ENCODE results near the gene CTNNA2.

Gene CTNNA2

GRCh38 chr2:79789811-79790210 is 277.0 kb downstream of the CTNNA2 start:
- no peak for DNase-seq (ENCODE audit: low read depth in 2 of 2)

DNA sequence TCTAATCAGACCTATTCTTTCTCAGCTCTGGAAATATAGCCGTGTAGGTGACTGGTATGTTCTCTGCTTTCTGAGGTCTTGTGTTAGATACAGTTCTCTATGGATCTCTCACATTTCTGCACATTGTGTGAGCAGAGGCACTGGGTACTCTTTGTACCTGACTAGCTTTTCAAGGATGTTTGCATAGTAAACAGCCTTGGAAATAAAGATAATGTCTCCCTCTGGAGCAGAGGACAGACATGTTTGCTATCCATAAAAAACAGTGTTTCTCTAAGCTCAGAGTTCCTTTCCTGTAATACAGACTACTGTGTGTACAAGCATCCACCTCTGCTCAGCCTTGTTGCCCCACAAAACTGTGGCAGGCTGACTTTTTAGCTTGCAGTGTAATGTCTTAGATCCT is 279.2 kb downstream of the CTNNA2 start:
- DNase-seq (ENCODE audit: low read depth in 2 of 2): no peak

DNA sequence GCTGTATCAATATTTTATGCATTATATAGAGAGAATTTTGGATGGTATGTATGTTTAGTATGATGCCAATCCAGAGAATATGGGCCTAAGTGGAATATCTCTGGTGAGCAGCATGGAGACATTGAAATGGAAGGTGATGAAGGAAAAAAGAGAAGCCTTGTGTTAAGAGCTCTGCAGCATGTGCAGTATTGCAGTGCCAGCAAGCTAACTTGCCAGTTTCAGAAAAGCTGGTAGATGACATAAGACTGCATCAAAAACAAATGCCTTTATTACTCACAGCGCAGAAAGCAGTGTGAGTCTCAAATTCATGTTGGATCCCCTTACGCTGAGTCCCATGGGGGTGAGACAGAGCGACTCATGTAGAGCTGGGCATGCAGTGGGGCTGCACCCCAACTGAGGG is 280.2 kb downstream of the CTNNA2 start:
- no peak for DNase-seq (ENCODE audit: low read depth in 2 of 2)

DNA sequence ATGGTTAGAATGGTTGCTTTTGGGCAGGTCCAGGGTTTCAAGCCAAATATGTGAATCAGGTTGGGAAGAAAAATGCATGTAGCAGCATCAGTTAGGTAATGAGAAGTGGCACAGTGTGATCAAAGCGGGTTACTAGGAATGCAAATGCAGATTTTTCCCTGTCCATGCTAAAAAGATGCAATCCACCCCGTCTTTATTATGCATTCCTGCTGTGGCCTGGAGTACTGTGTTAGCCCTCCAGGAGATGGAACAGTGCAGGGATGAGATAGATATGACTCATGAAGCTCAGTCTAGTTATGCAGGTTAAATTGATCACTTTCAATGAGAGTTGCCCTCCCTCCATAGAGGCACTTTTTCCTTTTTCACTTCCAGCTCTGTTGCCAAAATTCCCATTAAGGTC is 283.8 kb downstream of the CTNNA2 start:
- DNase-seq (ENCODE audit: low read depth in 2 of 2): no peak

DNA sequence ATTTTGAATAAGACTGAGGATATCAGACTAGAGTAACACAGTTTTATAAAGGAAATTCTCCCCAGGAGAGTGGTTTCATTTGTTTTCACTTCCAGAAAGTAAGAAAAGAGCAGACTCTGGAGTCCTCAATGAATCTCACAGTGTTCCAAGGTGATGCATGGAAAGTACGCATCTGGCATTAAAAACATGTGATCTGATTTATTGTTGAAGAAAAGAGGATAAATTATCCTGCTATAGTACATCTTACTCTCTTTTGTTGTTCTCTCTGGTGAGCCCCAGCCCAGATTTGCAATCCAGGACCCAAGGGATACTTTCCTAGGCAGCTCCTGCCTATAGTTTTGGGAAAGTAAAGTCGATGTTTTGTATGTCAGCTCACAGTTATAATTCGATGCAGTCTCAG is 285.9 kb downstream of the CTNNA2 start:
- DNase-seq (ENCODE audit: low read depth in 2 of 2): no peak

DNA sequence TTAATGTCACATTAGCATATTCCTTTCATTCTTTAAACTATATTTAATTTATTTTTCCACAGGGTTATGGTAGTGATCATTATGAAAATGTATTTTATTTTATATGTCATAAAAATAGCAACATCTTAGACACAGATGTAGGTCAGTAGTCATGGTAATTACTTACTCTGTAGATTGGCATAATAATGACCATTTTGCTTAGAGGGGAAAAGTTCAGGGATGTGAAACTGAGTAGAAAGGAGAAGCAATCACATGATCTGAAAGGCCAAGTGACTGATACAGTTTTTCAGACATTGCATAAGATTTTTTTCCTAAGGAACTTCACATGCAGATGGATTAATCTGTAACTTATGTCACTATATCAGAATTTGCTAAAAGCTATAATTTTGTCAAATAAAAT is 286.9 kb downstream of the CTNNA2 start:
- DNase-seq (ENCODE audit: low read depth in 2 of 2): no peak

- no peak for DNase-seq (ENCODE audit: low read depth in 2 of 2)
Observed at GRCh38 chr2:79801082-79801481, 288.2 kb downstream of the CTNNA2 start.

- DNase-seq (ENCODE audit: low read depth in 2 of 2): no peak
Observed at GRCh38 chr2:79817288-79817687, 304.4 kb downstream of the CTNNA2 start.

DNA sequence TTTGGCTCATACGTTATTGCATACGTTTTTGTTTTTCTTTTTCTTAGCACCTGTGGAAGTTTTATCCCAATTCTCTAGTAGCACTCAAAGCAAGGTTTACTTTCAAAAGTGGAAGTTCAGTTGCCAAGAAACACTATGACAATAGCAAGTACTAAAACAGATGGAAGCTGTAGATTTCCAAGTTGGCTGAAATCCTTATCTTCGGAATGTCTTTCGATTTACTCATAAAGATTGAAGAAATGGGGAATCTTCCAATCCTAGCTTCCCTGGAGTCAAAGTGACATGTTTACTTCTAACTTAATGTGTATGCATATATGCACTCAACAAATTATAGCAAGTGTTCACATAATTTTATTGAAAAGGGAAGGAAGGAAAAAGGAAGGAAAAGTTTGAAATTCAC is 307.4 kb downstream of the CTNNA2 start:
- DNase-seq (ENCODE audit: low read depth in 2 of 2): no peak

DNA sequence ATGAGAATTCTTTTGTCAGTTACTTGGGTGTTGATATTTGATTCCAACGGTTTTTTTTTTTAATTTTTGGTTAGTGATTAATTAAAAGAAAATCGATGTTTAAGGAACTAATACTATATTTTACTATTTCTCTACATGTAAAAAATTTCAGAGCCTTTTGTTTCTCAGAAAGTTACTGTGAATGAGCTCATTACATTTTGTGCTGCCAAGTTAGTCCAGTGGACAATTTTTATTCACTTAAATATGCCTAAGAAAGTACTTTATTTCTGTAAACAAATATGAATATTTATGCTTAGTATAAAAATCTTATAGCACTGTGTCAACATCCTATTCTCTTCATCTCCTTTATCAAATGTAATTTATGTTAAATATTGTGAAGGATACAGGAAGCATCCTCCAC is 309.3 kb downstream of the CTNNA2 start:
- no peak for DNase-seq (ENCODE audit: low read depth in 2 of 2)

DNA sequence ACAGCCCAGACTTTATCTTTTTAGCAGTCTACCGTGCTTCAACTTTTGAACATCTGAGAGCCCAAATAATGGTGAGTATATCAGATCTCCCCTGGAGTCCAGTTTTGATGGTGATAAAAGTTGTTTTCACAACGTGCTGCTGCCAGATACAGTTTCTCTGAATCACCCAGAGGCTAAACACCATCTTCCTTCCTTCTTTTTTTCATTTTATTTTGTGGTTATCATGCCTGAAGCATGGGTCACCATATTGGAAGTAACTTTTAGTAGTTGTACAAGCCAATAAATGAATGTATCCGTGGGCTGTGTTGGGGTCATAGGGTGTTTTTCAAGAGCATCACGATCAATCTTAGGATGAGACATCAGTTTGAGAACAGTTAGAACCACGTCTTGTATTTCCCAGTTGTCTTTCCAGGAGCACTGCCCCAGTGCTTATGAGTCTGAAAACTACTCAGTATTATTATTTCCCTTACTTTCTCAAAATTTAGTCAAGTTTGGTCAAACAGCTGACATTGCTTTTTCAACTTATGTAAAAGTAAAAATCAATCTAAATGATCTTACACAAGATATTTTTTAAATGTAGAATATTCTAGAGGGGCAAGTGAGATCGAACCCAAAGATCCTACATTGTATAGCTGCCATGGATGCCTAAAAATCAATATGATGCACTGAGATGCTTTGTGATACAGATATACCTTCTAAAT is 311.4 kb downstream of the CTNNA2 start:
- no peak for DNase-seq (ENCODE audit: low read depth in 2 of 2)

GRCh38 chr2:79827881-79828280 is 315.0 kb downstream of the CTNNA2 start:
- no peak for DNase-seq (ENCODE audit: low read depth in 2 of 2)

DNA sequence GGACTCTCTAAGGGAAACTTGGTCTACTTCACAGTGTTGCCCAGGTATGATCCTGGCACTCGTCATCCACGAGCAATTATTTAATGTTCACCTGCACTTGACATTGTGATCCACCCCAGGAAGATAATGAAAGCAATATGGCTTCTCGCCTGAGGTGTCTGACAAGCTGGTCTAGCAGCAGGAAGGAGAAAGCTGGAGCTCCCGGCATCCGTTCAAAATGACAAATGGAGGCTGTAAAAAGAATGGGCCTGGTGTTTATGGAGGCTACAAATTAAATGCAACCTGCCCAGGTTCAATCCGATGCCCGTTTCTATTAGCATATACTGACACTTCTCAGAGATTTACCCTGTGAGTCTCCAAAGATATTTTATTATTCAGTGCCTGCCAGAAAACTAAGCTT is 317.6 kb downstream of the CTNNA2 start:
- DNase-seq (ENCODE audit: low read depth in 2 of 2): no peak

- no peak for DNase-seq (ENCODE audit: low read depth in 2 of 2)
Observed at GRCh38 chr2:79831961-79832360, 319.1 kb downstream of the CTNNA2 start.

DNA sequence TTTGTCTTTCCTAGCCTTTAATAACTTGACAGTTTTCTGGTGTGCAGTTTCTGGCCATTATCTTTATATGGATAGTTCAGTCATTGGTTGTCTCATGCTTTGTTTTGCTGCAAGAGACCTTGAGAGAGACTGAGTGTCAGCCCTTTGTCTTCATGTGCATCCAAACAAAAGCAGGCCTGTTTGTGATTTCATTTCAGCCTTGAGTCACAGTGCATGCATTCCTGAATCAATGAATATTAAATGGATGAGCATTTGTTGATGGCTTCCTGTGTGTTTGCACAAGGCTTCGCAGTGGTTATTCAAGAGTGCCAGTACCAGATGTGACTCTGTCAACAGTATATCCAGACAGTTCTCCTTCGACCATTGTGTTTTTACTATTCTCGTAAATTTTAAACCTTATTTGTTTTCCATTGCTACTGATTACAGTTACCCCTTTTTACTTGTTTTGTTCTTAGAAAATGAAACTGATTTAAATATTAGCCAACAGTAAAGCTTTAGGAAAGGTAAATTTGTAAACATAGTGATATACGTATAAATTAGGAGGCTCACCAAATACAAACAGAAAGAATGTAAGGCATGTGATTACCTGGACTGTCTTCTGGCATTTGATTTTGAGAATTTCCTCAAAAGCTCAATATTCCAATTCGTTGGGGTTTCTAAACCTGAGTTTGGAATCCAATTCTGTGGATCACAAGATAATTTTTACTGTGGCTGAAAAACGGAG is 319.8 kb downstream of the CTNNA2 start:
- no peak for DNase-seq (ENCODE audit: low read depth in 2 of 2)

- DNase-seq (ENCODE audit: low read depth in 2 of 2): no peak
Observed at GRCh38 chr2:79833235-79833878, 320.5 kb downstream of the CTNNA2 start.

GRCh38 chr2:79835911-79836310 is 323.1 kb downstream of the CTNNA2 start:
- no peak for DNase-seq (ENCODE audit: low read depth in 2 of 2)

DNA sequence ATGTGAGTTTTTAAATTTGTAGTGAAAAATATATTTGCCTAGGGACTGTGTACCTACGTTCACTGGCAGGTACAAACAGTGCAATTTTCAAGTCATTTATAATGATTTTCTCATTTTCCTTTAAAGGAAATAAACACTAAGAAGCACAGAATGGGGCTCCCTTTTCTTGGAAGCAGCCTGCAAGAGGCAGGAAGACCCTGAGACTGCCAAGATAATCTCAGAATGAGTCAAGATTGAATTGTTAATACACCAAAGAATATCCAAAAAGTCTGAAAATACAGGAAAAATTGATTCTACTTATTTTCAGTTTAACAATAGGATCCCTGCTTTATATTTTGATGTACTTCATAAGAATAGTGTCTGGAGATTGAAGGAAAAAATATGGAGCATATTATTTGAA is 331.2 kb downstream of the CTNNA2 start:
- no peak for DNase-seq (ENCODE audit: low read depth in 2 of 2)

GRCh38 chr2:79846878-79847277 is 334.0 kb downstream of the CTNNA2 start:
- no peak for DNase-seq (ENCODE audit: low read depth in 2 of 2)

DNA sequence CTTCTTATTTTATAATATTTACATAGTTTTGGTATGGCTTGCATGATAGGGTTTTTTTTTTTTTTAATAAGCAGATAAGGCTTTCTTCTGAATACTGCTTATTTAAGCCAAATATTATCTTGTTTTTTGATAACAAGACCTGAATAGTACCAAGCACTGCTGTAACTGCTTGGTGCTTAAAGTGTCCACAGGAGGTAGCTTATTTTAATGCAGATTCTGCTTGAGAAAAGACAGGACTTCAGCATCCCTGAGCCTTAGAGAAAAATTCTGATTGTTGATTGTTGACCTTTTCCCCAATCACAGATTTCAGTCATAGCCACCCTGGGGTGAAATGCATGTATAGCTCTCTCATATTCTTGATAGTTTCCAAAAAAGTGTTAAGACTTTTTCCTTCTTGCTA is 336.4 kb downstream of the CTNNA2 start:
- DNase-seq (ENCODE audit: low read depth in 2 of 2): no peak

- no peak for DNase-seq (ENCODE audit: low read depth in 2 of 2)
Observed at GRCh38 chr2:79849949-79850348, 337.1 kb downstream of the CTNNA2 start.

GRCh38 chr2:79850912-79851311 is 338.1 kb downstream of the CTNNA2 start:
- no peak for DNase-seq (ENCODE audit: low read depth in 2 of 2)

All from stimulated activated CD4-positive, alpha-beta T cell treated with anti-CD3 and anti-CD28 coated beads, Interleukin-1b, Interleukin-23, amount 100 ng/mL, for 4 hours (primary cell).